Neural cell (in vitro differentiated cells): ENCODE data around the gene NCS1. TPM values are rescaled to one million over a fixed set of nuclear protein-coding genes. Genes with fewer than 3 reads are reported as not detected.

Experiments
- H2AFZ ChIP-seq: fragments of 200-600, 300-800 bp; sonication (generic), shearing (Covaris generic); 2 replicates; pipeline ENCODE4 v1.6.0; 2014; ENCODE audit warnings: low read depth, mild to moderate bottlenecking, antibody characterized with exemption, low read length, moderate library complexity
- H3F3A ChIP-seq: fragments of 200-600 bp; shearing (Covaris generic); 2 replicates; pipeline ENCODE4 v1.6.1; 2016; ENCODE audit warnings: mild to moderate bottlenecking, moderate library complexity, mixed read lengths, antibody characterized with exemption, low read length; ENCODE audit not compliant: insufficient read depth, poor library complexity, severe bottlenecking
- H3K27ac ChIP-seq: fragments of 200-600, 300-800 bp; sonication (generic), shearing (Covaris generic); 2 replicates; pipeline ENCODE4 v1.5.1; 2014; ENCODE audit warnings: mild to moderate bottlenecking, low read length, moderate library complexity
- H3K27me3 ChIP-seq: fragments of 300-800, 200-600 bp; sonication (generic), shearing (Covaris generic); 2 replicates; pipeline ENCODE4 v1.6.0; 2014; ENCODE audit warnings: mild to moderate bottlenecking, low read depth, low read length, moderate library complexity; ENCODE audit not compliant: insufficient read depth
- H3K36me3 ChIP-seq: fragments of 300-800, 200-600 bp; sonication (generic), shearing (Covaris generic); 2 replicates; pipeline ENCODE4 v1.5.1; 2014; ENCODE audit warnings: mild to moderate bottlenecking, antibody characterized with exemption, low read length, moderate library complexity; ENCODE audit not compliant: insufficient read depth
- H3K4me2 ChIP-seq: fragments of 300-800, 200-600 bp; sonication (generic), shearing (Covaris generic); 2 replicates; pipeline ENCODE4 v1.6.0; 2014; ENCODE audit warnings: mild to moderate bottlenecking, low read length
- H3K4me3 ChIP-seq: fragments of 300-800, 200-600 bp; sonication (generic), shearing (Covaris generic); 2 replicates; pipeline ENCODE4 v1.5.1; 2014; ENCODE audit warnings: mild to moderate bottlenecking, low read length, moderate library complexity
- H3K79me2 ChIP-seq: fragments of 200-600 bp; shearing (Covaris generic); replicated peaks from 2 replicates; pipeline ENCODE4 v1.6.0; 2014; ENCODE audit warnings: mild to moderate bottlenecking, low read length, moderate library complexity; ENCODE audit not compliant: insufficient read depth
- H3K9ac ChIP-seq: fragments of 300-800, 200-600 bp; sonication (generic), shearing (Covaris generic); 2 replicates; pipeline ENCODE4 v1.6.1; 2016; ENCODE audit warnings: mild to moderate bottlenecking, low read length, mixed read lengths
- H3K9me2 ChIP-seq: fragments of 200-600 bp; shearing (Covaris generic); 2 replicates; pipeline ENCODE4 v1.6.1; 2016; ENCODE audit warnings: mild to moderate bottlenecking, low read length, mixed read lengths; ENCODE audit not compliant: insufficient read depth
- H3K9me3 ChIP-seq: fragments of 200-600, 300-800 bp; sonication (generic), shearing (Covaris generic); 2 replicates; pipeline ENCODE4 v1.6.1; 2016; ENCODE audit warnings: mild to moderate bottlenecking, mixed run types, low read length, moderate library complexity, mixed read lengths
- H4K20me1 ChIP-seq: fragments of 200-600 bp; shearing (Covaris generic); 2 replicates; pipeline ENCODE4 v1.6.1; 2016; ENCODE audit warnings: mild to moderate bottlenecking, mixed run types; ENCODE audit not compliant: insufficient read depth
- EP300 ChIP-seq: fragments of 450-650 bp; conservative IDR thresholded peaks from 2 replicates; pipeline ENCODE4 v1.6.1; 2014; ENCODE audit warnings: antibody characterized with exemption, mild to moderate bottlenecking, moderate library complexity; ENCODE audit not compliant: poor library complexity, severe bottlenecking
- EZH2 ChIP-seq: fragments of 200-600, 300-800 bp; shearing (Covaris generic), sonication (generic); IDR thresholded peaks from 2 replicates; pipeline ENCODE4 v1.6.1; 2014; ENCODE audit warnings: antibody characterized with exemption, low read length, borderline replicate concordance, mild to moderate bottlenecking; ENCODE audit not compliant: insufficient read depth, poor library complexity, severe bottlenecking
- MXI1 ChIP-seq: fragments of 450-650 bp; conservative IDR thresholded peaks from 2 replicates; pipeline ENCODE4 v1.6.1; 2014; ENCODE audit warnings: antibody characterized with exemption, mild to moderate bottlenecking; ENCODE audit not compliant: poor library complexity, severe bottlenecking
- POLR2AphosphoS5 ChIP-seq: IDR thresholded peaks from 2 replicates; pipeline ENCODE4 v1.6.1; 2012
- RAD21 ChIP-seq: fragments of 450-650 bp; conservative IDR thresholded peaks from 2 replicates; pipeline ENCODE4 v1.6.1; 2014; ENCODE audit warnings: antibody characterized with exemption, mild to moderate bottlenecking, moderate library complexity
- SMC3 ChIP-seq: fragments of 450-650 bp; conservative IDR thresholded peaks from 2 replicates; pipeline ENCODE4 v1.6.1; 2014; ENCODE audit warnings: antibody characterized with exemption, mild to moderate bottlenecking, moderate library complexity; ENCODE audit not compliant: poor library complexity
- TAF1 ChIP-seq: IDR thresholded peaks from 2 replicates; pipeline ENCODE4 v1.6.1; 2012; ENCODE audit warnings: low read depth
- polyA plus RNA-seq: library from polyadenylated mRNA; depleted of rRNA; stranded (reverse); fragments of >200 nt; gene quantifications from 2 replicates; pipeline ENCODE4 v1.2.3, GENCODE V29; 2014
- TF ChIP-seq, protein P1 (sequence below): fragments of 450-650 bp; IDR thresholded peaks from 2 replicates; pipeline ENCODE4 v1.5.1; 2014; ENCODE audit warnings: antibody characterized with exemption, mild to moderate bottlenecking, moderate library complexity; ENCODE audit not compliant: poor library complexity, severe bottlenecking
- TF ChIP-seq, protein P2 (sequence below): IDR thresholded peaks from 2 replicates; pipeline ENCODE4 v1.6.1; 2012; ENCODE audit warnings: borderline replicate concordance

Gene NCS1
- polyA plus RNA-seq, 1 donor from 2014 or later, result 73.3 TPM

DNA sequence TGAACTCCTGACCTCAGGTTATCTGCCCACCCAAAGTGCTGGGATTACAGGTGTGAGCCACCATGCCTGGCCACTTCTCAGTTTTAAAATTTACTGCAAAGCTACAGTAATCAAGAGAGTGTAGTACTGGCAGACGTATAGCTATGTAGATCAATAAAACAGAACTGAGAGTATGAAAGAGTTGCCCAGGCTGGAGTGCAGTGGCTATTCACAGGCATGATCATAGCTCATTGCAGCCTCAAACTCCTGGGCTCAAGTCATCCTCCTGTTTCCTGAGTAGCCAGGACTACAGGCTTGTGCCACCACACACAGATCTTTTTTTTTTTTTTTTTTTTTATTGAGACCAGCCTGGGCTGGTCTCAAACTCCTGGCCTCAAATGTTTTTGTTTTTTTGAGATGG lies 26.5 kb upstream of the NCS1 start:
- Histone ChIP-seq H3K4me2 (no peak overlapping the region), H2AFZ (no peak overlapping the region), H3K27me3 (no peaks in the 10 kb centered on the region), H3K27ac (no peak overlapping the region), H3K4me3 (no peak overlapping the region), H3K9ac (no peak overlapping the region), H3F3A (no peaks in the 10 kb centered on the region), H3K9me2 (no peaks in the 10 kb centered on the region), H3K36me3 (no peaks in the 10 kb centered on the region), H3K79me2 (no peaks in the 10 kb centered on the region), H4K20me1 (no peaks in the 10 kb centered on the region), H3K9me3 (no peaks in the 10 kb centered on the region)
- no peak for TF ChIP-seq MXI1

DNA sequence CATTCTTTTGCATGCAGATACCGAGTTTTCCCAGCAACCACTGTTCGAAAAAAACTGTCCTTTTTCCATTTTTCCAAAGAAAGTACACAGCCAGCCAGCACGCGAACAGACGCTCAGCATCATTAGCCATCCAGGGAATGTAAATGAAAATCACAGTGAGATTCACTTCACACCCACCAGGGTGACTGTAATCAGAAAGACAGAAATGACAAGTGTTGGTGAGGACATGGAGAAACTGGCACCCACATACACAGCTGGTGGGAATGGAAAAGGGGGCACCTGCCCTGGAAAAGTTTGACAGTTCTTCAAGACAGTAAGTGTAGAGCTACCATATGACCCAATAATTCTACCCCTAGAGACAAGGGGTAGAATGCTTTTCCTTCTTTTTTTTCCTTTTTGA lies 25.0 kb upstream of the NCS1 start:
- no peaks in the 10 kb centered on the region for H3K9me3 ChIP-seq
- H3F3A ChIP-seq, result no peaks in the 10 kb centered on the region
- H3K4me2 ChIP-seq, result no peak overlapping the region
- no peaks in the 10 kb centered on the region for H3K9me2 ChIP-seq
- H3K9ac ChIP-seq, result no peak overlapping the region
- no peak overlapping the region for H3K4me3 ChIP-seq
- no peaks in the 10 kb centered on the region for H4K20me1 ChIP-seq
- no peaks in the 10 kb centered on the region for H3K79me2 ChIP-seq
- H3K27me3 ChIP-seq, result no peaks in the 10 kb centered on the region
- no peak overlapping the region for H3K27ac ChIP-seq
- no peak for TF ChIP-seq RAD21
- TF ChIP-seq TAF1, result no peak
- TF ChIP-seq SMC3, result no peak
- TF ChIP-seq EZH2, result no peak
- TF ChIP-seq, protein P1, sequence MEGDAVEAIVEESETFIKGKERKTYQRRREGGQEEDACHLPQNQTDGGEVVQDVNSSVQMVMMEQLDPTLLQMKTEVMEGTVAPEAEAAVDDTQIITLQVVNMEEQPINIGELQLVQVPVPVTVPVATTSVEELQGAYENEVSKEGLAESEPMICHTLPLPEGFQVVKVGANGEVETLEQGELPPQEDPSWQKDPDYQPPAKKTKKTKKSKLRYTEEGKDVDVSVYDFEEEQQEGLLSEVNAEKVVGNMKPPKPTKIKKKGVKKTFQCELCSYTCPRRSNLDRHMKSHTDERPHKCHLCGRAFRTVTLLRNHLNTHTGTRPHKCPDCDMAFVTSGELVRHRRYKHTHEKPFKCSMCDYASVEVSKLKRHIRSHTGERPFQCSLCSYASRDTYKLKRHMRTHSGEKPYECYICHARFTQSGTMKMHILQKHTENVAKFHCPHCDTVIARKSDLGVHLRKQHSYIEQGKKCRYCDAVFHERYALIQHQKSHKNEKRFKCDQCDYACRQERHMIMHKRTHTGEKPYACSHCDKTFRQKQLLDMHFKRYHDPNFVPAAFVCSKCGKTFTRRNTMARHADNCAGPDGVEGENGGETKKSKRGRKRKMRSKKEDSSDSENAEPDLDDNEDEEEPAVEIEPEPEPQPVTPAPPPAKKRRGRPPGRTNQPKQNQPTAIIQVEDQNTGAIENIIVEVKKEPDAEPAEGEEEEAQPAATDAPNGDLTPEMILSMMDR, result no peak
- TF ChIP-seq POLR2AphosphoS5, result no peak
- TF ChIP-seq, protein P2, sequence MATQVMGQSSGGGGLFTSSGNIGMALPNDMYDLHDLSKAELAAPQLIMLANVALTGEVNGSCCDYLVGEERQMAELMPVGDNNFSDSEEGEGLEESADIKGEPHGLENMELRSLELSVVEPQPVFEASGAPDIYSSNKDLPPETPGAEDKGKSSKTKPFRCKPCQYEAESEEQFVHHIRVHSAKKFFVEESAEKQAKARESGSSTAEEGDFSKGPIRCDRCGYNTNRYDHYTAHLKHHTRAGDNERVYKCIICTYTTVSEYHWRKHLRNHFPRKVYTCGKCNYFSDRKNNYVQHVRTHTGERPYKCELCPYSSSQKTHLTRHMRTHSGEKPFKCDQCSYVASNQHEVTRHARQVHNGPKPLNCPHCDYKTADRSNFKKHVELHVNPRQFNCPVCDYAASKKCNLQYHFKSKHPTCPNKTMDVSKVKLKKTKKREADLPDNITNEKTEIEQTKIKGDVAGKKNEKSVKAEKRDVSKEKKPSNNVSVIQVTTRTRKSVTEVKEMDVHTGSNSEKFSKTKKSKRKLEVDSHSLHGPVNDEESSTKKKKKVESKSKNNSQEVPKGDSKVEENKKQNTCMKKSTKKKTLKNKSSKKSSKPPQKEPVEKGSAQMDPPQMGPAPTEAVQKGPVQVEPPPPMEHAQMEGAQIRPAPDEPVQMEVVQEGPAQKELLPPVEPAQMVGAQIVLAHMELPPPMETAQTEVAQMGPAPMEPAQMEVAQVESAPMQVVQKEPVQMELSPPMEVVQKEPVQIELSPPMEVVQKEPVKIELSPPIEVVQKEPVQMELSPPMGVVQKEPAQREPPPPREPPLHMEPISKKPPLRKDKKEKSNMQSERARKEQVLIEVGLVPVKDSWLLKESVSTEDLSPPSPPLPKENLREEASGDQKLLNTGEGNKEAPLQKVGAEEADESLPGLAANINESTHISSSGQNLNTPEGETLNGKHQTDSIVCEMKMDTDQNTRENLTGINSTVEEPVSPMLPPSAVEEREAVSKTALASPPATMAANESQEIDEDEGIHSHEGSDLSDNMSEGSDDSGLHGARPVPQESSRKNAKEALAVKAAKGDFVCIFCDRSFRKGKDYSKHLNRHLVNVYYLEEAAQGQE, result no peak
- TF ChIP-seq MXI1, result no peak
- TF ChIP-seq EP300, result no peak
- H2AFZ ChIP-seq, result no peak overlapping the region
- H3K36me3 ChIP-seq, result no peaks in the 10 kb centered on the region

DNA sequence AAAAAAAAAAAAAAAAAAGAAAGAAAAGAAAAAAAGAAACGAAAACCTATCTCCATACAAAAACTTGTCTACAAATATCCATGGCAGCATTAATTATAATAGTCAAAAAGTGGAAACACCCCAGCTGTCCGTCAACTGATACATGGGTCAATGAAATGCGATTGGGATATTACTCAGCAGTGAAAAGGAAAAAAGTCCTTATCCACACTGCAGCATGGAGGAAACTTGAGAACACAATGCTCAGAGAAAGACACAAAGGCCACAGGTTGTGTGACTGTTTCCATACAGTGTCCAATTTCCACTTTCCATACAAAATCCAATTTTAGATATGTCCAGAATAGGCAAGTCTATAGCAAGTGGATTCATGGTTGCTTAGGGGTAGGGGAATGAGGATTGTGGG lies 24.3 kb upstream of the NCS1 start:
- Histone ChIP-seq H3F3A (no peaks in the 10 kb centered on the region), H3K9me3 (no peaks in the 10 kb centered on the region), H3K79me2 (no peaks in the 10 kb centered on the region), H3K27ac (no peak overlapping the region), H3K36me3 (no peaks in the 10 kb centered on the region), H3K4me3 (no peak overlapping the region), H3K4me2 (no peak overlapping the region), H2AFZ (no peak overlapping the region), H4K20me1 (no peaks in the 10 kb centered on the region), H3K9ac (no peak overlapping the region), H3K9me2 (no peaks in the 10 kb centered on the region), H3K27me3 (no peaks in the 10 kb centered on the region)
- no peak for TF ChIP-seq MXI1
- no peak for TF ChIP-seq TAF1
- TF ChIP-seq SMC3, result no peak
